HG03354 (cell line): ENCODE data around the gene GADL1.

Experiments
- ATAC-seq: cut with Tn5 transposase; IDR thresholded peaks from one replicate; pipeline ENCODE4 v1.9.1; 2021; ENCODE audit warnings: mild to moderate bottlenecking; ENCODE audit not compliant: unreplicated experiment, poor library complexity, severe bottlenecking

Gene GADL1

DNA sequence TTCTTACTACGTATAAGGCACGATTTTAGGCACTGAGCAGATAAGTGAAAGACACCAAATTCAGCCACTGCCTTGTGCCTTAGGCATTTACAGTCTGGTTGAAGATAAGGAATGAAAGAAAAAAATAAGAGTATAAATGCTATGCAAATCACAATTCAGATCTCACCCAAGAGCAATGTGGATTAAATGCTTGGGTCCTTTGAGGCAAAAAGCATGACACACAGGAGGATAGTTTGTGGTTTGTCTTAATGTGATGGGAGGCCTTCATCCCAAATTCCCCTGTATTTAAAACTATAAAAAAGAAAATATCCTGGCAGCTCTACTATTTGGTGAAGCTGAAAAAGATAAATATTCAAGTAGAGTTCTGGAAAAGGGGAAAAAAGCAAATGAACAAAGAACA is 208.3 kb downstream of the GADL1 start:
- no peak for ATAC-seq

DNA sequence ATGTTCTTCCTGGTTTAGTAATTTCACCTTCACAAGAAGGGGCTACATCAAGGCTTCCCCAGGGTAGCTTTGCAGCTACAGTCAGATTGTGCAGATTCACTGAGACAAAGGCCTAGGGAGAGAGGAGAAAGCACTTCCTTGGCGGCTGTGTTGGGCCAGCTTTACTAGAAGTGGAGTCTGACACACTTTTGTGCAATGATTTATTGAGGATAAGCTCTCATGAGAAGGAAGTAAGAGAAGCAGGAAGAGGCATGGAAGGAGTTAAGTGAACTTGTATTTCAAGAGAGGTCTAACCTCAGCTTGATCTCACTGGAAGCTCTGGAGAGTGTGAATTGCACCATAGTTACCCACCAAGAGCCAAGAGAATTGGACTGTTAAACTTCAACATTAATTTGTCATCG is 209.2 kb downstream of the GADL1 start:
- no peak for ATAC-seq

DNA sequence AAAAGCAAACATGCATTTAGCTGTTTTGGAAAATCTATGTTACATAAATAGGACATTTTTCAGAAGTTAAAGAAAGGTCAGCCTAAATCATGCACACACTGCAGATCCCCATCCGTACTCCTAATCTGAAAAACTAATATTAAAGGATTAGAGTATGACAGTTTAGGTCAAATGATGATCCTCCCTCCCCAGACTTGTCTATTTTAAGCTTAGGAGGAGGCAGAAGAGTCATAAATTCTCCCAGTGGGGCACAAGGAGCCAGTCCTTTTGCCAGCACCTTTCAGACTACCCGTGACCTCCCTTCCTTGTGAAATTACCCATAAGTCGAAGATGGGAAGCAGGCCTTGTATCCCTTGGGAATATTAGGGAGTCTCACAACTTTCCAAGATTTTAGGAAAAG is 210.1 kb downstream of the GADL1 start:
- ATAC-seq, result no peak

DNA sequence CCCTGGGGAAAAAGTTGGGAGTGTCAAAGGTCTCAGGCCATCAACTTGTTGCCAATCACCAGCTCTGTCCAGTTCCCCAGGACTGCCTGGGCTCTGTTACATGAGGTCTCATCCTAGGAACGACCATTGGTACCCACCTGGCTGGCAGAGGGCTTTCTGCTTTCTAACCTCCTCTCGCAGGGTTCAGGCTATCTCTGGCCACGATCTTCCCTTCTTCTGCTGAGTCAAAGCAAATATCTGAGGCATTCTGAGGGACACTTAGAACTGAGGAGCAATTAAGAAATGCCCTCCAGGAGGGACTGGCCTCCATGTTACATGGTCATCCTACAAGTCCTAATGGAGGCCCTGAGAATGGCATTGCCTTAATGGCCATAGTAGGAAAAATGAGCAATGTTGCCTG is 210.7 kb downstream of the GADL1 start:
- ATAC-seq, result no peak

DNA sequence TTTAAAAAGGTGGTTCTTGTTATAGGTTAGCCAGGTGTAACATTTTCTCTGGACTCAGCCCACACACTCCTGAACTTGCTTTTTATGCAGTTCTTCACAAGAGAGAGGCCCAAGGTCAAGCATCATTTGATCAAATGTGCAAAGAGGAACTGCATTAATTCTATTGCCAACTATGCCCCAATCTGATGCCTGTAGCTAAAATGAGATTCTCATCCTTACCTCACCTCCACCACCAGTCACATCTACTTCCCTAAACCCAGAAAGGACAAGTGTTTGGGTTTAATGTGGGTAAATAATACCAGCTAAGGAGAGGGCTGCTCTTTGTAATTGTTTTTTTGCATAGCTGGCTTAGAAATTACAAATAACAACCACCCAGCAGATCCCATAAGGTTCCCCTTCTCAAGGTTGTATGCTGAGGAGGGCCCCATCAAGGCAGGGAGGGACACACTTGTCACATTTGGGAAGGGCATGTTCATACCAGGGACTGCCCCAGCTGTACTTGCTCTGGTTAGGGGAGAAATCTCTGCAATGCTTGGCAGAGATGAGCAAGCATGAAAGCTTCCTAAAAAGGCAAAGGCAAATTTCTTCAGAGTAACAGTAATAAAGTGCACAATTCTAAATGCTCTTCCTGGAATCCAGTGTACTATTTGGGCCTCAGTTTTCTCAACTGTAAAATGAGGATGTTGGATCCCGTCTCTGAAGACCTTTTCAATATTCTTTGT is 211.9 kb downstream of the GADL1 start:
- ATAC-seq, result no peak

DNA sequence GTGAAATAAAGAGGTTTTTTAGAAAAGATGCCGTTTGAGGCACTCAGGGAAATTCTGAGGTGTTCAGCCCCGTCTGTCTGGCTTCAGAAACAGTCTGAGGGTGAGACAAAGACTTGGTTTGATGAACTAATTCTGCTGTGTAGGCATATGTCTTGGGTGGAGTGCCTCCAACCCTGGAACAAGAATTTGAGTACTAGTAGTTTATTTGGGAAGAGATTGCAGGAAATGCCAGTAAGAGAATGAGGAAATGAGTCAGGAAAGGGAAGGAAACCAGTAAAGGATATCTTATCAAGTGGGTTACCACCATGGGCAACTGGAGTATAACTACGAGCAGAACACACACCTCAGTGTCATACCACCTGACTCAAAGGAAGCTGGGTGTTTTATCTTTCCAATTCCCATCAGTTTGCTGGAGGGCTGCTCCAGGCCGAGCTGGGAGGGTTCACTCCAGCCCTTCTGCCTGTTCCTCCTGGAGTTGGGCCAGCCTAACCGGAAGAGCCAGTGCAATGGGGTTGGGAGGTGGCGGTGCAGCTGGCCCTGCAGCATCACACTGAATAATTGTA is 212.7 kb downstream of the GADL1 start:
- ATAC-seq, result no peak

DNA sequence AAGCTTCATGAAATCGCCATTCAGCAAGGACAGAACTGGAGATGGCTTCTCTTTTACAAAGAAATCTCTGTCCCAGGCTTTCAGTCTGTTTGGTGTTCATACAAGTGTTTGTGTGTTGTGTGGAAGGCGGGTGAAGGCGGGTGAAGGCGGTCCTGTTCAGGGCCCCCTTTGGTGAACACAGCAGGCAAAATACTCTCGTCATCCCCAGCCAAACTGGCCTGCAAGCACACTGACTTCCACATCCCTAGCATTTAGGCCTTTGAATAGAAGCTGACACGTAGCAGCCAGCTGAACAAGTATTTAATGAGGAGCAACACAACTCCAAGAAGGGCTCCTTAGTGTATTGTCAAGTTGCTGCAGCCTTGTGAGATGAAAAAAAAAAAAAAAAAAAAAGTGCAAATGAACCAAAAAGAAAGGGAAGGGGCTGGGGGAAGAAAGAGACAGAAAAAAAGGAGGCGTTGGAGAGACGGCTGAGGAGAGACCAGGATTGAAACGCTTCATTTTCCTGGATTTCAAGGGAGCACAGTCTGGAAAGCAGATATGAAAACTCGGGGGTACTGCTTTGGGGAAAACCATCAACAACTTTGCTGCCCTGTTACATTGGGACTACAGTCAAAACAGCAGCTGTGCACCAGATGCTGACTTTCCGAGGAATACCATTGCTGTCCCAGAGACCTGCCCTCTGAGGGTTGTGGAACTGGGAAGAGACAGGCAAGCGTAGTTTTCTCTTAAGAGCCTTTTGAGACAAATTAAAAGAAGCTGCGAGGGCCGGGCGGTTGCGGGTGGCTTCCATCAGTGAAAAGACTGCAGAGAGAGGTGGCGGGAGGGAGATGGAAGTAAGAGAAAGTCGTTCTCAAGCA is 213.4 kb downstream of the GADL1 start:
- ATAC-seq, result no peak

DNA sequence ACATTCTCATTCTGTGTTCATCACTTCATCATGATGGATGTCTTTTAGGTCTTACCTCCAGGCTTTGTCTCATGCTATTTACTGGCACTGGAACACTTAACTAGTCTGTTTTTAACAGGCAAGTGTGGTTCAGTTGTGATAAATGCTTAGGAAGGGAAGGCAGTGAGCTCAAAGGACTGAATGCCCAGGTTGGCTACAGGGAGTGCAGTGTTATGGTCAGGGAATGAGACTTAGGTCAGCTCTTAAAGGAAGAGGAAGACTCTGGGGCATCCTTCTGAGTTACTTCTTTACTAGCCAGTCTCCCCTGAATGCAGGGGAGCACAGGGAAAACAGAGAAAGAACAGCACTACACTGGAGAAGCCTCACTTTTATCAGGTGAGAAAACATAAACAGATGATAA is 215.4 kb downstream of the GADL1 start:
- no peak for ATAC-seq

DNA sequence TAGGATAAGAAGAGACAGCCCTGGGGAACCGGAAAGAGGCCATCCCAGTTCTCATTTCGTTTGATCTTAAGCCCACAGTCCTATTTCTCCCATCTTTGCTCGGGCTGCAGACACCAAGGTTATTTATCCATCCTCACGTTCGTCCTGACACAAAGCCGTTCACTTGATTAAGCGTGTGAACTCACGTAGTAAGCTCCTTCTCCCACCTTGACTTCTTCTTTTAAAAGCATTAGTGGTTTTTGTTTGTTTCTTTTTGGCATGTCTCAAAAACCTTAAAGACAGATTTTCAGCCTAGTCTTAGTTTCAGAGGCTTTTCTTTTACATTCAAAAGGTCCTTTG is 217.1 kb downstream of the GADL1 start:
- ATAC-seq, result no peak

DNA sequence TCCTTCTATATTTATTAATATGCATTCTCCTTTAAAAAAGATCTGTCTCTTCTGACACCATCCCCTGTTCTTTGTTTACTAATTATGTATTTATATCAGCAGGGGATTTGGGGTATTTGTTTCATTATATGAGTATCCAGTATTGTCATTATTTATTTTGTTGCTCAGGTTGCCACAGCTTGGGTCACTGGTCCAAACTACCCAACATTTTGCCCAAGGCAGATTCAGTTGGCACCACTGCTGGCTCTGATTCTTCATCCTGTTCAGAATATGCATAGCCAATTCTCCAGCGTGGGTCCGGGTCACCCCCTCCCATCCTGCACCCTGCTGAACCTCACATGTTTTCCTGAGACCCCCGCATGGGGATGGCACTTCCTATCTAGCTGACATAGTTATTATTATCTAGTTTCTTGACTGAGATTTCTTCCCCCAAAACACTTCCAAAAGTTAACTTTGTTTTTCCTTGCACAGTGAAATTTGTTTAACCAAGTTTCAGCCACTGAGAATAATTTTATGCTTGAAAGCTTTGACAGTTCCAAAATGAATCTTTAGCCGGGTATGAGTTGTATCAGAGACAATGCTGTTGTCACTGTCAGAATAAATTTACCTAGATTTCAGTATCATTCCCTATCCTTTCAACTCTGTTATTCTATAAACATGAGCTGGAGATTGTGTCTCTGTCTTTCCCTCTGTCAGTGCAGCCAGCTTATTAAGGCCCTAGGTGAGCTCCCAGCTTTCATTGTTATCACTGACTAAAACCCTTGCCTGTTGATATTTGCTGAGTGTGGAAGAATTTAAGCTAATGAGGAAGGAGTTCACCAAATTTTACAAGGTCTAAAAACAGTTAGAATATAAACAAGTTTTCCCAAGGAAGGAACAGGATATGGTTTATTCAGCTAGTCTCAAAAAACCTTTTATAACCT is 217.8 kb downstream of the GADL1 start:
- ATAC-seq, result peak; percentile 44
